ENCODE results near the gene CD28. TPM values are rescaled to one million over a fixed set of nuclear protein-coding genes. Genes with fewer than 3 reads are reported as not detected.
"Not testable (repeated sequence)": the region's sequence is repeated elsewhere in the genome, so short reads cannot be mapped to it uniquely, and the experiment has no call there.

CD28 gene
- total RNA-seq, 1 experiment from 2014 or later, result not detected

- no peak for DNase-seq (ENCODE audit: low spot score)
Measured at GRCh38 chr2:203745267-203745666, 38.8 kb downstream of the CD28 start.

- no peak for DNase-seq (ENCODE audit: low spot score)
Measured at GRCh38 chr2:203748331-203749126, 42.1 kb downstream of the CD28 start.

GRCh38 chr2:203750346-203751068 is 44.1 kb downstream of the CD28 start:
- DNase-seq (ENCODE audit: low spot score), result no peak

- no peak for DNase-seq (ENCODE audit: low spot score)
Measured at GRCh38 chr2:203751685-203752271, 45.3 kb downstream of the CD28 start.

GRCh38 chr2:203756161-203756560 is 49.7 kb downstream of the CD28 start:
- no peak for DNase-seq (ENCODE audit: low spot score)

DNA sequence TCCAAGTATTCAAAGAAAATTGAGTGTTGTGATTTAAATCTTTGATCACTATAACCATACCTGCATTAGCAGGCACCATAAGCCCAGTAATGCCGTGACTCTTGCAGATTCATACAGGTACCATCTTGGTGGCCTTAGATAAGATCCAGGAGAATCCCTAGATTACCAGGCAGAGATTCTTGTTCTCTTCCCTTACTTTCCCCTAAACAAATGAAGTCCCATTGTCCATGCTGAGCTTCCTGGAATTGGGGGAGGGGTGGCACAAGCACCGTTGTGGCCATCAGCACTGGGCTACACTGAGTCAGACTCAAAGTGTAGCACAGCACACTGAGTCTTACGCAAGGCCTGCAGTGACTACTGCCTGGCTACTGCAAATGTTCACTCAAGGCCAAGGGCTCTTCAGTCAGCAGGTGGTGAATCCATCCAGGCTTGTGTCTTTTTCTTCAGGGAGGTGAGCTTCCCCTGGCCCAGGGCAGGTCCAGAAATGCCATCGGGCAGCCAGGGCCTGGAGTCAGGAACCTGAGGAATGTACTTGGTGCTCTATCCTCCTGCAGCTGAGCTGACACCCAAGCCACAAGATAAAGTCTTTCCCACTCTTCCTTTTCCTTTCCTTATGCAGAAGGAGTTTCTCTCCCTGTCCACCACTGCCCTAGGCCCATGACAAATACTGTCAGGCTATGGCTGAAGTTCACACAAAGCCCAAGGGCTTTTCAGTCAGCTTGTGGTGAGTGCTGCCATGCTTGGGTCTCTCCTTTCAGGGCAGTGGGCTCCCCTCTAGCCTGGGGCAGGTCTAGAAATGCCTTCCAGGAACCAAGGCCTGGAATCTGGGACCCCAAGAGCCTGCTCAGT is 52.6 kb downstream of the CD28 start:
- DNase-seq (ENCODE audit: low spot score), result peak; percentile 31

DNA sequence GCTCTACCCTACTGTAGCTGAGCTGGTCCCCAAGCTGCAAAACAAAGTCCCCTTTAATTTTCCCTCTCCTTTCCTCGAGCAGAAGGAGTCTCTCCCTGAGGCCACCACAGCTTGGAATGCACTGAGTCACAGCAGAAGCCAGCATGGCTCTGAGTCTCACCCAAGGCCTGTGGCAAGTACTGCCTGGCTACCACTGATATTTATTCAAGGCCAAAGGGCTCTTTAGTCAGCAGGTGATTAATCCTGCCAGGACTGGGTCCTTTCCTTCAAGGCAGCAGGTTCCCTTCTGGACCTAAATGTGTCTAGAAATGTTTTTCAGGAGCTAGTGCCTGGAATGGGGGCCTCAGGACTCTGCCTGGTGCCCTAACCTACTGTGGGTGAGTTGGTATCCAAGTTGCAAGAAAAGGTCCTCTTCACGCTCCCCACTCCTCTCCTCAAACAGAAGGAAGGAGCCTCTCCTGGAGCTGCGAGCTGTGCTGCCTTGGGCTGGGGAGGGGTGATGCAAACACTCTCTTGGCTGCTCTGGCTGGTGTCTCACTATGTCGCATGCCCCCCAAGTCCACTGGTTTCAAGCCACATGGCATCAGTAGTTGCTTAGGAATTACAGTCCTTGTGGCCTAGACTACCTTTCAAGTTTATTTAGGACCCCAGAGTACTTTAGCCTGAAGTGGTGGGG is 53.4 kb downstream of the CD28 start:
- DNase-seq (ENCODE audit: low spot score), result peak; percentile 75

DNA sequence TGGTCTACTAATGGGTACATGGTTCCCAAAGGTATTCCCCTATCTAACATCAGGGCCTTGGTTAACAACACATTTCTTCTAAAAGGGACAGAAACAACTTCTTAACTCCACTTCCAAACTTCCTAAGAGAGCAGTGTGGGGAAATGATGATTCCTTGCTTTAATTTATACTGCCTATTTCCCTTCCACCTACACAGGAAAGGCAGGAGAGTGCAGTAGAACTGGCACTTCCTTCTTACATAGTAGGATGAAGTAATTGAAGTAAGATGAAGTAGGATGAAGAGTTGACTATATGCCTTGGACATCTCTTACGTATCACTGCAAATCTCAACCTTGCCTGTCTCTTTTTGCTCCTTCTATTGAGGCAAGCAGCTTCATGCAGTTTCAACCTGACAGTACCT is 54.7 kb downstream of the CD28 start:
- DNase-seq (ENCODE audit: low spot score), result no peak

DNA sequence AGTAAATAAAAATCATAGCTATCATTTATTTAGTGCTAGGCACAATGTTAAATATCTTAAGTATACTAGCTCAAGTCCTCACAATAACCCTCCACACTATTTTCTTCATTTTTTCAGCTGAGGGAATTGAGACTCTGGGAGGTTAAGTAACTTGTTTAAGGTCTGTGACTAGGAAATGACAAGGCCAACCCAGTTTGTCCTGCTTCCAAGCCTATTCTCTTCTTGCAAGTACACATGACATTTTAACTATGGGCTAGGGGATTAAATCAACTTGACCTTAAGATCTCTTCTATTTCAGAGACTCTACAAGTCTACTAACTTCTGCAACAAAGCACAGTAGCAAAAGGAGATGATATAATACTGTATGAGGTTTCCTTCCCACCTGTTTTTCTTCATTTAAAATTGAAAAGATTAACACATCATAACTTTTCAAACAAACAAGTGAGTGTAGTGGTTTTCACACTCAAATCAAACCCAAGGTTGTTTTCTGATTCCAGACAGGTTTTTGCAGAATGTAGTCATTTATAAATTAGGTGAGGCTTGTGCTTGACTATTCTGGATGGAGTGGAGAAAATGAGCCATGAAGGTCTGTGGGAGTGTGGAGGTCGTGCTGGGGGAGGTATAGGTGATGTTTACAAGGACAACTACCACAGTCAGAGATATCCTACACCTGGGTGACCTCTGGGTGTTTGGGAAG is 57.0 kb downstream of the CD28 start:
- DNase-seq (ENCODE audit: low spot score), result no peak

GRCh38 chr2:203763938-203764664 is 57.7 kb downstream of the CD28 start:
- DNase-seq (ENCODE audit: low spot score), result no peak

DNA sequence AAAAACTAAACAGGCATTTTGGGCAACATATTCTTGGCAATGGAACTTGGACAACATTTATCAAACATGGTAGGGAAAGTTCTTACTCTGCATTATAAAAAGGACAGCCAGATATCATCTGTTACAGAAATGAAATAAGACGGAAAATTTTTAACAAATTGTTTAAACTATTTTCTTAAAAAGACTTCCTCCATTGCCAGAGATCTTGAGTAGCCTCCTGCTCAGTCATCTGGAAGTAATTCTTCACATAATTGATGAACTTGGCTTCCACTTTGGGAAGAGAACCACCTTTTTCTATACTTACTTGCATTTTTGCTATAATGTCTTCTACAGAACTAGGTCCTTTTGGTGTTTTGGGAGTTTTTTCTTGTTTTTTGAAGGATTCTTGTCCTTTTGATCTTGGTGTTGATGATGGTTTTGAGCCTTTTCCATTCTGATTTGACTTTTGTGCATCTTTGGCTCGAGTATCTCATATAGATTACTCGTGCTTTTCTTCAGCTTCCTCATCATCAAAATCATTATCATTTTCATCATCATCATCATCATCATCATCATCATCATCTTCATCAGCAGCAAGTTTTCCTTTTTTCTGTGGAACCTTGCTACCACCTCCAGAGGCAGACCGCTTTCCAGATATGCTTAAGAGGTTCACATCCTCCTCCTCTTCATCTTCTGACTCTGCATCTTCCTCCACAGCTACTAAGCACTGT is 66.2 kb downstream of the CD28 start:
- no peak for DNase-seq (ENCODE audit: low spot score)

- DNase-seq (ENCODE audit: low spot score), result no peak
Measured at GRCh38 chr2:203774760-203775159, 68.3 kb downstream of the CD28 start.

- no peak for DNase-seq (ENCODE audit: low spot score)
Measured at GRCh38 chr2:203775684-203776083, 69.2 kb downstream of the CD28 start.

- no peak for DNase-seq (ENCODE audit: low spot score)
Measured at GRCh38 chr2:203777030-203777429, 70.6 kb downstream of the CD28 start.

DNA sequence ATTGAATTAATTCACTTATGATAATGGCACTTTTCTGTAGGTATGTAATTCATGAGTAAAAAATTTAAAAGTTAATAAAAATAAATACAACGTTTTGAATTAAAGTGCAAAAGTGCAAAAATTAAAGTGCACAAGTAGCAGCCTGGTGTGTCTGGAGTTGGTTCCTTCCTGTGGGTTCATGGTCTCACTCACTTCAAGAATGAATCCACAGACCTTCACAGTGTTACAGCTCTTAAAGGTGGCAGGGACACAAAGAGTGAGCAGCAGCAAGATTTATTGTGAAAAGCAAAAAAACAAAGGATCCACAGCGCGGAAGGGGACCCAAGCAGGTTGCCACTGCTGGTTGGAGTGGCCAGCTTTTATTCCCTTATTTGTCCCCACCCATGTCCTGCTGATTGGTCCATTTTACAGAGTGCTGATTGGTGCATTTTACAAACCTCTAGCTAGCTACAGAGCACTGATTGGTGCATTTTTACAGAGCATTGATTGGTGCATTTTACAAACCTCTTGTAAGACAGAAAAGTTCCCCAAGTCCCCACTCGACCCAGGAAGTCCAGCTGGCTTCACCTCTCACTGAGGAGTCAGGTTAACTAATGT is 73.1 kb downstream of the CD28 start:
- DNase-seq (ENCODE audit: low spot score), result not testable (repeated sequence)

DNA sequence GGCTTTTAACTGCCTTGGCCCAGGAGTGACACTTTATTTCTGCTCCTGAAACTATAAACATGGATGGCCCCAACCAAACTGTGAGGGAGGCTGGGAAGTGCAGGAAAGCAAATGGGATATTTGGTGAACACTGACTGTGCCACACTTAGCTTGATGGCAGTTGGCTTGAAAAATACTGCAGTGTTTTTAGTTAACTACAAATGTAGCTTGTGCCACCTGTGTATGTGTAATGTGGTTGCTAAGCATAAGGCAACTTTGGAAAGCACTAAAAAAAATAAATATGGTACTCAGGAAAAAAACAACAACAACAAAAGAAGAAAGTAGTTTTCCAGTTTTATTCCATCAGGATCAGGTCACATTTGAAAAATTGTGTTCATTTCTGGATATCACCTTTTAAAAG is 73.8 kb downstream of the CD28 start:
- no peak for DNase-seq (ENCODE audit: low spot score)

- DNase-seq (ENCODE audit: low spot score), result no peak
Measured at GRCh38 chr2:203781151-203781550, 74.7 kb downstream of the CD28 start.

DNA sequence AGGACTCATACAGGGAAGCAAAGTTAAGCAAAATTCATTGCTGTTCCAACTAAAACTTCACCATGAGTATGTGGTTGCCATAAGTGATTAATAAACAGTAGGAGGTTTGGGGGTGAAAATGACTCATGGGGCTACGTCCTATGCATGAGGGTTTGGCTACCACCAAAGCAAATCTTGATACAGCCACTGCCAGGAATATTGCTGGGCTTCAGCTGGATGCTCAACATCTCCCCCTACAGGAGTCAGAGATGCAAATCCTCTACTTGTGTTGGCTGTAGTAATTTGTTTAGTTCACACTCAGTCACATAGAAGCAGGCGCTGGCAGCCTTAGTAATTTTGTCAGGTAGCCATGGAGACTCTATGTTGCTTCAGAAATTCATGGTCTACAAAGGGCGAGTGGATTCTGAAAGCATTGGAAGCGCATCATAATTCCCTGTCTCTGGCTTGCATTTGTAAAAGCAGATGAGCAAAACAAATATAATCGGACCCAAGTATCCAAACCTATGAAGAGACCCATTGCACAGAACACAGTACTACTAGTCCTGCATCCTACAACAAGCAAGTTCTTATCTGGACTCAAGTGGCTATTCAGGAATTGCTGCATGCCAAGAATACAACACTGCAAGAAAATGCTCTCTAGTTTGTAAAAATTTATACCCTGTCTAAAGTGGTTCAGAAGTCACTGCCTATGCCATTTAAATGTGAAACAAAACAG is 76.0 kb downstream of the CD28 start:
- peak; percentile 86 for DNase-seq (ENCODE audit: low spot score)

Data from HT-29 (cell line).